Peyer's patch (tissue), 4 donors: ENCODE results near the gene OR52L1.

Source experiments
- POLR2A ChIP-seq, 2 donors: fragments of 450-650 bp; IDR thresholded peaks; one replicate each; pipeline ENCODE4 v1.5.1; 2017; ENCODE audit warnings: antibody characterized with exemption in 2 of 2, mild to moderate bottlenecking in 2 of 2, moderate library complexity in 2 of 2
- TF ChIP-seq, protein P1 (sequence below), 6 experiments: fragments of 450-650 bp in 4 of 6; fragments of 200-600 bp in 2 of 6; sonication (generic) in 1 of 6; IDR thresholded peaks; one replicate each; pipeline ENCODE4 v1.5.1; 2017 to 2019; ENCODE audit warnings: antibody characterized with exemption in 6 of 6, mild to moderate bottlenecking in 3 of 6, moderate library complexity in 1 of 6

- TF ChIP-seq, protein P1, sequence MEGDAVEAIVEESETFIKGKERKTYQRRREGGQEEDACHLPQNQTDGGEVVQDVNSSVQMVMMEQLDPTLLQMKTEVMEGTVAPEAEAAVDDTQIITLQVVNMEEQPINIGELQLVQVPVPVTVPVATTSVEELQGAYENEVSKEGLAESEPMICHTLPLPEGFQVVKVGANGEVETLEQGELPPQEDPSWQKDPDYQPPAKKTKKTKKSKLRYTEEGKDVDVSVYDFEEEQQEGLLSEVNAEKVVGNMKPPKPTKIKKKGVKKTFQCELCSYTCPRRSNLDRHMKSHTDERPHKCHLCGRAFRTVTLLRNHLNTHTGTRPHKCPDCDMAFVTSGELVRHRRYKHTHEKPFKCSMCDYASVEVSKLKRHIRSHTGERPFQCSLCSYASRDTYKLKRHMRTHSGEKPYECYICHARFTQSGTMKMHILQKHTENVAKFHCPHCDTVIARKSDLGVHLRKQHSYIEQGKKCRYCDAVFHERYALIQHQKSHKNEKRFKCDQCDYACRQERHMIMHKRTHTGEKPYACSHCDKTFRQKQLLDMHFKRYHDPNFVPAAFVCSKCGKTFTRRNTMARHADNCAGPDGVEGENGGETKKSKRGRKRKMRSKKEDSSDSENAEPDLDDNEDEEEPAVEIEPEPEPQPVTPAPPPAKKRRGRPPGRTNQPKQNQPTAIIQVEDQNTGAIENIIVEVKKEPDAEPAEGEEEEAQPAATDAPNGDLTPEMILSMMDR (IDR thresholded peaks at IDR 0.05), result no peak
- TF ChIP-seq POLR2A (IDR thresholded peaks at IDR 0.05), result no peak
Observed at GRCh38 chr11:6002202-6002699, 15.5 kb upstream of the OR52L1 start.
